ENCODE data around the gene BICD1. TPM values are rescaled to one million over a fixed set of nuclear protein-coding genes. Genes with fewer than 3 reads are reported as not detected.

The BICD1 gene
- total RNA-seq, 1 donor from 2014 or later = 561 TPM

DNA sequence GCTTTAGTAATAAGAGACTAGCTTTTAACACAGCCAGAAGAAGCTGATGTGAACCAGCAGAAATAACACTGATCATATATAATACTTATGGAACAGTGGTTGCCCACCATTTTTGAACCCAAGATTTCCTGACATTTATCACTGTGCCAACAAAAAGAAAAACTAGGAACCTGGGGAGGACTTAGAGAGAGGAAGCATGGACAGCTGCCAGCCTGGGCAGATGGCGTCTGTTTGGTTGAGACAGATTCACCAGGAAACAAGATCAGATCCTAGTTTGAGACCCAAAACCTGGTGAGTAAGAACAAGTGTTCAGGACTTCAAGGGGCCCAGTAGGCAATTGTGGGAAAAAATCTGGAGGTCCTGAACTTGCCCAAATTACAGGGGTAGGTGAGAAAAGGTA is 95.3 kb downstream of the BICD1 start:
- Mint-ChIP-seq H3K27me3 (ENCODE audit: unreplicated experiment) (peaks cover 13% of the 10 kb centered on the region), H3K4me3 (ENCODE audit: unreplicated experiment) (peak overlapping the region; percentile 22), H3K27ac (ENCODE audit: unreplicated experiment) (peak overlapping the region; percentile 70), H3K4me1 (ENCODE audit: low read depth, unreplicated experiment) (peaks cover 31% of the 10 kb centered on the region), H3K36me3 (ENCODE audit: unreplicated experiment) (peaks cover 28% of the 10 kb centered on the region), H3K9me3 (ENCODE audit: unreplicated experiment) (peaks cover 14% of the 10 kb centered on the region)
- DNase-seq = no peak
- TF ChIP-seq, protein P1, sequence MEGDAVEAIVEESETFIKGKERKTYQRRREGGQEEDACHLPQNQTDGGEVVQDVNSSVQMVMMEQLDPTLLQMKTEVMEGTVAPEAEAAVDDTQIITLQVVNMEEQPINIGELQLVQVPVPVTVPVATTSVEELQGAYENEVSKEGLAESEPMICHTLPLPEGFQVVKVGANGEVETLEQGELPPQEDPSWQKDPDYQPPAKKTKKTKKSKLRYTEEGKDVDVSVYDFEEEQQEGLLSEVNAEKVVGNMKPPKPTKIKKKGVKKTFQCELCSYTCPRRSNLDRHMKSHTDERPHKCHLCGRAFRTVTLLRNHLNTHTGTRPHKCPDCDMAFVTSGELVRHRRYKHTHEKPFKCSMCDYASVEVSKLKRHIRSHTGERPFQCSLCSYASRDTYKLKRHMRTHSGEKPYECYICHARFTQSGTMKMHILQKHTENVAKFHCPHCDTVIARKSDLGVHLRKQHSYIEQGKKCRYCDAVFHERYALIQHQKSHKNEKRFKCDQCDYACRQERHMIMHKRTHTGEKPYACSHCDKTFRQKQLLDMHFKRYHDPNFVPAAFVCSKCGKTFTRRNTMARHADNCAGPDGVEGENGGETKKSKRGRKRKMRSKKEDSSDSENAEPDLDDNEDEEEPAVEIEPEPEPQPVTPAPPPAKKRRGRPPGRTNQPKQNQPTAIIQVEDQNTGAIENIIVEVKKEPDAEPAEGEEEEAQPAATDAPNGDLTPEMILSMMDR (IDR thresholded peaks at IDR 0.05; ENCODE audit: partially characterized antibody, unreplicated experiment) = no peak

DNA sequence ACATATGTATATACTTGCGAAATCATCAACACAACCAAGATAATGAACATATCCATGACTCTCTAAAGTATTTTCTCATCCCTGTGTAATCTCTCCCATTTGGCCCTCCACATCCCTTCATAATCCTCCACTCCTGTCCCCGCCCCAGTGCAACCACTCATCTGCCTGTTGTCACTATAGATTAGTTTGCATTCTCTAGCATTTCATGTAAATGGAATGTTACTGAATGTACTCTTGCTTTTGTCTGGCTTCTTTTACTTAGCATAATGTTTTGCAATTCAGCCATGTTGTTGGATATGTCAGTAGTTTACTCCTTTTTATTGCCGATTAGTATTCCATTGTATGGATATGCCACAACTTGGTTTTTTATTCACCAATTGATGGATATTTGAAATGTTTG is 99.1 kb downstream of the BICD1 start:
- peaks cover 9% of the 10 kb centered on the region for H3K9me3 Mint-ChIP-seq (ENCODE audit: unreplicated experiment)
- peak overlapping the region; percentile 4 for H3K27ac Mint-ChIP-seq (ENCODE audit: unreplicated experiment)
- peaks cover 47% of the 10 kb centered on the region for H3K4me1 Mint-ChIP-seq (ENCODE audit: low read depth, unreplicated experiment)
- peaks cover 8% of the 10 kb centered on the region for H3K27me3 Mint-ChIP-seq (ENCODE audit: unreplicated experiment)
- H3K4me3 Mint-ChIP-seq (ENCODE audit: unreplicated experiment) = no peak overlapping the region
- DNase-seq = no peak
- H3K36me3 Mint-ChIP-seq (ENCODE audit: unreplicated experiment) = peaks cover 18% of the 10 kb centered on the region
- TF ChIP-seq, protein P1 (IDR thresholded peaks at IDR 0.05; ENCODE audit: partially characterized antibody, unreplicated experiment) = no peak

DNA sequence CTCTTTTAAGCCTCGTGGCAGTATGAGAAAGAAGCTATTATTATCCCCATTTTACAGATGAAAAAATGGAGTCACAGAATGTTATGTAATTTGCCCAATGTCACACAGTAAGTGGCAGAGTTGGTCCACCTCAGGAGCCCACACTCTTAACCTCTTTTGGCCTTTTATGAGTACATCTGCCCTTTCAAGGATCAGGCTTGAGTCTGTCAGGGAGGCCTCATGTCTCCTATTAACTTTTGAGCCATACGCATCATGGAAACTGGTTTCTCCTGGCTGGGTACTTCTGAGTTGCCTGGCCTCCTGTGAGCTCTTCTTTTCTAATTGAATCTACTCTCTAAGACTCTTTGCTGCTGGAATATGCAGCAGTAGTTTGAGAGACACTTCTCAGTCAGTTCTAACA is 101.7 kb downstream of the BICD1 start:
- TF ChIP-seq, protein P1 (IDR thresholded peaks at IDR 0.05; ENCODE audit: partially characterized antibody, unreplicated experiment) = no peak
- no peak for DNase-seq
- Mint-ChIP-seq H3K9me3 (ENCODE audit: unreplicated experiment) (peaks cover 6% of the 10 kb centered on the region), H3K4me1 (ENCODE audit: low read depth, unreplicated experiment) (peaks cover 50% of the 10 kb centered on the region), H3K27ac (ENCODE audit: unreplicated experiment) (peak overlapping the region; percentile 86), H3K4me3 (ENCODE audit: unreplicated experiment) (peak overlapping the region; percentile 36), H3K36me3 (ENCODE audit: unreplicated experiment) (peaks cover 13% of the 10 kb centered on the region), H3K27me3 (ENCODE audit: unreplicated experiment) (peaks cover 4% of the 10 kb centered on the region)

DNA sequence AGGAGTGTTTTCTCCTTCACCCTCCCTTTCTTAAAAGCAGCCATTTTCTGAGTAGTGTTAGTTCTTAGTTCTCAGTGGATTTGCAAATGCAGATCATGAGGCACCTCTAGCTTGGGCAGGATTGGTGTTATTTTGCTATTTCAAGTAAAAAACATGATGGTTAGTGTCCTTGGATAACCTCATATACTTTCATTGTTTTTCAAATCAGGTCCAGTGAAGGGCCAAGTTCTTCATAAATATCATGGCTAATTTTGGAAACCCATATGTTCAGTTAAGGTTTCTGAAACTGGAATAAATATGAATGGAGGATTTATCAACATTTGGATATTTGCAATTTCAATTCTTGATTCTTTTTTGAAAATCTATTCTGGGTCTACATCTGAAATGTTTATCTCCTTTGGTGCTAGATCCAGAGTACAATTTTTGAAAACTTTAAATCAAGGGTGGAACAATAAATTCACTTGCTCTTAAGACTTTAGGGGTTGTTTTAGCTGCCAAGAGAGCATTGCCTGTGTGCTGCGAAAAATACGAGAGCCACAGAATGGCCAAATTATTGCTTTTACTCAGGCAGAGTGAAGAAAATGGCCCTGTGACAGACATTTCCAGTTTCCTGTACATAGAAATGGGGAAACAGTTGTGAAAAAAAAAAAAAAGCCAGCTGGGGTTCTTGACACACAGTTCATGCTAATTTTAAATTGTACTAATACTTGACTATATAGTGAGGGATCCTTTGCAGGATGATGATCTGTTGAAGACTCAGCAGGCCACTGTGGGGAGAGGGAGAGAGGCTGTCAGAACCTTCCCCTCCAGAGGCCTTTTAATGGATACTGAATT is 104.6 kb downstream of the BICD1 start:
- Mint-ChIP-seq H3K27ac (ENCODE audit: unreplicated experiment) (peak overlapping the region; percentile 93), H3K36me3 (ENCODE audit: unreplicated experiment) (no peaks in the 10 kb centered on the region), H3K9me3 (ENCODE audit: unreplicated experiment) (peaks cover 3% of the 10 kb centered on the region), H3K4me1 (ENCODE audit: low read depth, unreplicated experiment) (peaks cover 51% of the 10 kb centered on the region), H3K4me3 (ENCODE audit: unreplicated experiment) (peak overlapping the region; percentile 41), H3K27me3 (ENCODE audit: unreplicated experiment) (peaks cover 2% of the 10 kb centered on the region)
- DNase-seq = no peak
- TF ChIP-seq, protein P1 (IDR thresholded peaks at IDR 0.05; ENCODE audit: partially characterized antibody, unreplicated experiment) = no peak

DNA sequence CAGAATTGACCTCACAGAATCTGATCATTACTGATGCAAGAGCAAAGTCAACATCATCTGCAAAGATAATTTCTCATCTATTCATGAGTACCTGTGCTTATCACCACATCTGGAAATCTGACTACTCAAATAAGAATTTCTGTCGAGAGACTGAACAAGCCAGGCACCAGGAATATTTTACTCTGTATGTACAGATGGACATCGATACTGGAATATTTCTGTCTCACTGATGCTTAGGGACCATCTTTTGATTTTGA is 105.2 kb downstream of the BICD1 start:
- TF ChIP-seq, protein P1 (IDR thresholded peaks at IDR 0.05; ENCODE audit: partially characterized antibody, unreplicated experiment) = no peak
- peak overlapping the region; percentile 93 for H3K27ac Mint-ChIP-seq (ENCODE audit: unreplicated experiment)
- no peaks in the 10 kb centered on the region for H3K36me3 Mint-ChIP-seq (ENCODE audit: unreplicated experiment)
- no peak for DNase-seq
- H3K4me3 Mint-ChIP-seq (ENCODE audit: unreplicated experiment) = peak overlapping the region; percentile 74
- peaks cover 3% of the 10 kb centered on the region for H3K9me3 Mint-ChIP-seq (ENCODE audit: unreplicated experiment)
- peaks cover 56% of the 10 kb centered on the region for H3K4me1 Mint-ChIP-seq (ENCODE audit: low read depth, unreplicated experiment)
- peaks cover 2% of the 10 kb centered on the region for H3K27me3 Mint-ChIP-seq (ENCODE audit: unreplicated experiment)

All from glutamatergic neuron (in vitro differentiated cells).